OCI-LY7 (cell line): ENCODE measurements around the gene CDT1.

ENCODE experiments used
- EZH2phosphoT487 ChIP-seq: fragments of 200-600 bp; sonication (generic); IDR thresholded peaks from 2 replicates; pipeline ENCODE4 v1.6.1; 2018; ENCODE audit warnings: low read depth, borderline replicate concordance, mild to moderate bottlenecking, mixed run types, antibody characterized with exemption, low read length, moderate library complexity, mixed read lengths
- TF ChIP-seq, protein P1 (sequence below): fragments of 200-600 bp; sonication (generic); conservative IDR thresholded peaks from 2 replicates; pipeline ENCODE4 v1.5.1; 2014; ENCODE audit warnings: mild to moderate bottlenecking, antibody characterized with exemption, low read length, moderate library complexity, mixed read lengths

DNA sequence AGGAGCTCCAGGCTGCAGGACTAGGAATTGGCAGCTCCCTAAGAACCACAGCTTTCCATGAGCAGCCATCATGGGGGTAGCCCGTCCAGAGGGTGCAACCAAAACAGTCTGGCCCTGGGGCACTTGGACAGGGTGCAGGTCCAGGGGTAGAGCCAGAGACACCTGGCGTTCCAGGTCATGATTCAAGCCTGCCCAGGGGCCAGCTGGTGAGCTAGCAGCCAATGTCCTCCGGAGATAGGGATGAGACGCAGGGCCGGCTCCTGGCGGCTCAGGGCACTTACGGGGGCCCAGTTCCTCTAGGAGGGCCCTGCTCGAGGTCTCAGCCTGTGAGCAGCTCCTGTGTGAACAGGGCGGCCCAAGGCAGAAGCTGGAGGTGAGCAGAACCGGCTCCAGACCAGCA is 40.6 kb upstream of the CDT1 start:
- TF ChIP-seq, protein P1, sequence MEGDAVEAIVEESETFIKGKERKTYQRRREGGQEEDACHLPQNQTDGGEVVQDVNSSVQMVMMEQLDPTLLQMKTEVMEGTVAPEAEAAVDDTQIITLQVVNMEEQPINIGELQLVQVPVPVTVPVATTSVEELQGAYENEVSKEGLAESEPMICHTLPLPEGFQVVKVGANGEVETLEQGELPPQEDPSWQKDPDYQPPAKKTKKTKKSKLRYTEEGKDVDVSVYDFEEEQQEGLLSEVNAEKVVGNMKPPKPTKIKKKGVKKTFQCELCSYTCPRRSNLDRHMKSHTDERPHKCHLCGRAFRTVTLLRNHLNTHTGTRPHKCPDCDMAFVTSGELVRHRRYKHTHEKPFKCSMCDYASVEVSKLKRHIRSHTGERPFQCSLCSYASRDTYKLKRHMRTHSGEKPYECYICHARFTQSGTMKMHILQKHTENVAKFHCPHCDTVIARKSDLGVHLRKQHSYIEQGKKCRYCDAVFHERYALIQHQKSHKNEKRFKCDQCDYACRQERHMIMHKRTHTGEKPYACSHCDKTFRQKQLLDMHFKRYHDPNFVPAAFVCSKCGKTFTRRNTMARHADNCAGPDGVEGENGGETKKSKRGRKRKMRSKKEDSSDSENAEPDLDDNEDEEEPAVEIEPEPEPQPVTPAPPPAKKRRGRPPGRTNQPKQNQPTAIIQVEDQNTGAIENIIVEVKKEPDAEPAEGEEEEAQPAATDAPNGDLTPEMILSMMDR: no peak
- TF ChIP-seq EZH2phosphoT487: no peak
